Duodenal mucosa (tissue), 2 donors: ENCODE results near the gene CAB39L.

Experiments
- H3K27ac ChIP-seq: one replicate; pipeline ENCODE4 v1.7.0; 2013; ENCODE audit warnings: low read depth, low read length
- H3K27me3 ChIP-seq, 2 donors: one replicate each; pipeline ENCODE4 v1.7.0; 2013; ENCODE audit warnings: low read length in 2 of 2, control low read depth in 1 of 2; ENCODE audit not compliant: insufficient read depth in 2 of 2, control insufficient read depth in 1 of 2
- H3K36me3 ChIP-seq, 2 donors: one replicate each; pipeline ENCODE4 v1.7.0; 2013; ENCODE audit warnings: low read length in 2 of 2, control low read depth in 1 of 2; ENCODE audit not compliant: insufficient read depth in 2 of 2, control insufficient read depth in 1 of 2
- H3K4me1 ChIP-seq, 2 donors: one replicate each; pipeline ENCODE4 v1.7.0; 2013; ENCODE audit warnings: low read length in 2 of 2, control low read depth in 1 of 2; ENCODE audit not compliant: insufficient read depth in 2 of 2, control insufficient read depth in 1 of 2
- H3K4me3 ChIP-seq, 2 donors: one replicate each; pipeline ENCODE4 v1.7.0; 2013; ENCODE audit warnings: low read length in 2 of 2, low read depth in 1 of 2
- H3K9ac ChIP-seq, 2 donors: one replicate each; pipeline ENCODE4 v1.7.0; 2013; ENCODE audit warnings: low read length in 2 of 2, low read depth in 1 of 2
- H3K9me3 ChIP-seq, 2 donors: one replicate each; pipeline ENCODE4 v1.7.0; 2013; ENCODE audit warnings: low read length in 2 of 2, control low read depth in 1 of 2; ENCODE audit not compliant: control insufficient read depth in 1 of 2

The CAB39L gene

DNA sequence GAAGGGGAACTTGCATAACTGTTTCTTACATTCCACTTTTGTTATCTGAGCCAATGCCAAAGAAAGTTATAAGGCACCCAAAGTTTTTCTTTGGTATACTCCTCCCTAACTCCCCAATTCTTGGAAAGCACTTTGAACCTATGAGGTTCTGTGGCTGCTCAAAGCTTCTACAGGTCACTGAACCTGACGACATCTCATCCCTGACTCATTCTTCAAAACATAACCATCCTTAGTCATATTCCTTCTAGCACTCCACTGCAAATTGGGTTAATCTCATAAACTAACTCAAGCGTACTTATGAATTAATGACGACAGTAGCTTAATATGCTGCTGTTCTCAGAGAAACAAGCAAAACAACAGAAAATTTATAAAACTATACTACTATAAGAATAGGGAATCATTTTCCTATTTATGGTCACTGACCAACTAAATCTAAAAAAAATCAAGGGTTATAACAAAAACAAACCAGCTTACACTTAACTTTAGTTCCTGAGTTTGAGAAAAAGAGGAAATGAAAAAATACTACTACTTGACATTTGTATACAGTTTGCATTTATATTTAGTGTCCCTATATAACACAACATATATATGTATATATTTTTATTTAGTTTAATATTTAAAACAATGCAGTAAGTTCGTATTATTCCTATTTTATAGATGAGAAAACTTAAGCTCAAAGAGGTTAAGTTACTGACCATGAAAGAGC is 69.1 kb downstream of the CAB39L start:
- H3K4me1 ChIP-seq = no peaks in the 10 kb centered on the region

DNA sequence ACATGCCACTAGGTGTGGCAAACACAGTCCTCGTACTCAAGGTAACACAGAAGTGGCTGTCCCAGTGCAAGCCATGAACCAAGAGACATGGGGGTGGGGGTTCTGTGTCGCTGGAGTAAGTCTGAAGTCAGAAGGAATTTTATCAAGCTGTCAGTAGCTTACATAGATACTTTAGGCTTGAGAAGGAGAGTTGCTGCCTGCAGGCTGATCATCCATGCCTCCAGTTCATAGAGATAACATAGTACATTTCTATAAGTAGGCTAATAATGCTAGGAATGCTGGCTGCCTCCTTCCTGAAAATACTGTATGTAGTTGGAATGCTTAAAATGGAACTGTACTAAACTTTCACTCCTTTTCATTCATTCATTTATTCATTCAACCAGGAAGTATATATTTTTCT is 70.1 kb downstream of the CAB39L start:
- Histone ChIP-seq H3K9me3 (no peaks in the 10 kb centered on the region), H3K4me1 (no peaks in the 10 kb centered on the region), H3K36me3 (no peaks in the 10 kb centered on the region), H3K27me3 (no peaks in the 10 kb centered on the region), H3K27ac (no peak overlapping the region), H3K9ac (no peak overlapping the region), H3K4me3 (no peak overlapping the region)

More for the DNA sequence above, 69.1 kb downstream of the CAB39L start:
- H3K4me3 ChIP-seq = no peak overlapping the region
- H3K9me3 ChIP-seq = no peaks in the 10 kb centered on the region
- no peaks in the 10 kb centered on the region for H3K36me3 ChIP-seq
- no peak overlapping the region for H3K9ac ChIP-seq
- no peak overlapping the region for H3K27ac ChIP-seq
- no peaks in the 10 kb centered on the region for H3K27me3 ChIP-seq

DNA sequence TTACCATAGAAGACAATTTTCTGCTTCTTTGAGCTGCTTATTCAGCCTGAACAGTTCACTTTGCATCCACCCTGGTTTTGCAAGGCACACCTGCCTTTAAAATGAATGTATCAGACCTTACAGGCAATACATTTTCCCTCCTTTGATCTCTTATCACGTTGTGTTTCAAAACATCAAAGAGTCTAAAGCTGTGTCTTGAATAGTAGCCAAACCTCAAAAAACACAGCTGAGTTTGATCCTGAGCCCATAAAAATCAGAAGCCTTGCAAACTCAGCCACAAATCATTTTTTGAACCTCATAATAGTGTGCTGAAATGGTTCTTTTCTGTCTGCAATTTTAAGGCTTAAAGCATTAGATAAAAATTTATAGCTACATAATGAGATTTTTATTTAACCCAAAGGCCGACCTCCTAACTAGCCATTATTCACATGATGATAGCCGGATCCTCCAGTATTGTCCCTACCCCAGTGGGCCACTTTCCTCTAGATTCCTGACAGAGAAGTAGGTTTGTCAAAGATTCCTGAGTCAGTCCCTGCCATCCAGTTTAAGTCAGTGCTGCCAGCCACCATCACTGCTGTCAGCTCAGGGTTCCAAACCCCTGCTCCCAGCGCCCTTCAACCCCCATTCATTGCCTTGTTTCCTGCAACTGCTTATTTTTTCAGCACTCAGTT is 71.8 kb downstream of the CAB39L start:
- Histone ChIP-seq H3K27me3 (no peaks in the 10 kb centered on the region), H3K36me3 (no peaks in the 10 kb centered on the region), H3K4me3 (no peak overlapping the region), H3K4me1 (no peaks in the 10 kb centered on the region), H3K9me3 (no peaks in the 10 kb centered on the region), H3K27ac (no peak overlapping the region), H3K9ac (no peak overlapping the region)

DNA sequence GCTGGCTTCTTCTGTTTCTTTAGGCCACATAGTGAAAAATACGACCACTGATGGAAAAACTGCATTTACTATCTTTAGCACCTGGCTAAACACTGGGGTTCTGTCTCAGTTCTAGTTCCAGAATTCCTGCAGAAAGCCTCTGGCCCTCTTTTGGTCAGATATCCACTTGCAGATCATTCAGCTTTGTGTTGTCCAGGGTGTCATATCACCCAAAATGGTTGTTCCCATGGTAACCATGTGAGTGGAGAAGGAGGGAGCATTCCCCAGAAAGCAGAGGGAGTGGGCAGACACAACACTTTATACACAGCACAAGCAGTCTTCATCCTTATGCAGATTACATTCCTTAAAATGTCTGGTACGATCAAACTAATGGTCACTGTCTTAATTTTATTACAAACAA is 73.5 kb downstream of the CAB39L start:
- H3K27me3 ChIP-seq = no peaks in the 10 kb centered on the region
- H3K9ac ChIP-seq = no peak overlapping the region
- no peaks in the 10 kb centered on the region for H3K36me3 ChIP-seq
- H3K27ac ChIP-seq = no peak overlapping the region
- no peaks in the 10 kb centered on the region for H3K9me3 ChIP-seq
- no peaks in the 10 kb centered on the region for H3K4me1 ChIP-seq
- H3K4me3 ChIP-seq = no peak overlapping the region

DNA sequence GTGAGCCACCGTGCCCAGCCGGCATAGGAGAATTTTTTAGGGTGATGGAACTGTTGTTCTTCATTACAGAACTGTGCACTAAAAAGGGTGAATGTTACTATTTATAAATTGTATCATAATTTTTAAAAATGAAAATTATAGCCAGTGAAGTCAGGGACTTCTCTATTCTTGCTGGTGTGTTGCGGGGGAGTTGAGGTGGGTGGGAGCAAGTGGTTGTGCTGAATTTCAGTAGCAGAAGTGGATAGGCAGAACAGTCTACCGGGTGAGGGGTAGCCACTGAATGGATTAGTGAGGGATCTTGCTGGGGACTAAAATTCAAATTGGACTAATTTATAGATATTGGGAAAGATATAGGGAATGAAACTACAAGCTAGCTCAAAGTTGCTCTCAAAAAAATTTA is 74.0 kb downstream of the CAB39L start:
- Histone ChIP-seq H3K9ac (no peak overlapping the region), H3K9me3 (no peaks in the 10 kb centered on the region), H3K27ac (no peak overlapping the region), H3K4me3 (no peak overlapping the region), H3K4me1 (no peaks in the 10 kb centered on the region), H3K36me3 (no peaks in the 10 kb centered on the region), H3K27me3 (no peaks in the 10 kb centered on the region)

DNA sequence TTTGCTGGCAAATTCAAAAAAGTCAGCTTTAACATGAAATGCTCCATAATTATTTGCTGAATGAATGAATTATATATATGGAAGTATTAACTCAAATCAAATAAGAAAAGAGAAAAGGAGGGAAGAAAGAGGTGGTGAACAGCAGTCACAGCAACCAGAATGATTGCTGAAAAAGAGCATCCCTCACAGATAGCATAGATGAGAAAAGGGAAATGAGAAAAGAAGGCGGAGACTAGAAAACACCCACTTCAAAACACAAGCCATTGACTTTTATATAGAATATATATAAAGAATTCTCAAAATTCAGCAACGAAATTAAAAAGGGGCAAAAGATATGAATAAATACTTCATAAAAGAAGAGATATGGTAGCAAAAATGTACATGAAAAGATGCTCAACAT is 75.2 kb downstream of the CAB39L start:
- H3K27me3 ChIP-seq = no peaks in the 10 kb centered on the region
- no peaks in the 10 kb centered on the region for H3K4me1 ChIP-seq
- H3K36me3 ChIP-seq = no peaks in the 10 kb centered on the region
- H3K9ac ChIP-seq = no peak overlapping the region
- no peaks in the 10 kb centered on the region for H3K9me3 ChIP-seq
- H3K27ac ChIP-seq = no peak overlapping the region
- no peak overlapping the region for H3K4me3 ChIP-seq

DNA sequence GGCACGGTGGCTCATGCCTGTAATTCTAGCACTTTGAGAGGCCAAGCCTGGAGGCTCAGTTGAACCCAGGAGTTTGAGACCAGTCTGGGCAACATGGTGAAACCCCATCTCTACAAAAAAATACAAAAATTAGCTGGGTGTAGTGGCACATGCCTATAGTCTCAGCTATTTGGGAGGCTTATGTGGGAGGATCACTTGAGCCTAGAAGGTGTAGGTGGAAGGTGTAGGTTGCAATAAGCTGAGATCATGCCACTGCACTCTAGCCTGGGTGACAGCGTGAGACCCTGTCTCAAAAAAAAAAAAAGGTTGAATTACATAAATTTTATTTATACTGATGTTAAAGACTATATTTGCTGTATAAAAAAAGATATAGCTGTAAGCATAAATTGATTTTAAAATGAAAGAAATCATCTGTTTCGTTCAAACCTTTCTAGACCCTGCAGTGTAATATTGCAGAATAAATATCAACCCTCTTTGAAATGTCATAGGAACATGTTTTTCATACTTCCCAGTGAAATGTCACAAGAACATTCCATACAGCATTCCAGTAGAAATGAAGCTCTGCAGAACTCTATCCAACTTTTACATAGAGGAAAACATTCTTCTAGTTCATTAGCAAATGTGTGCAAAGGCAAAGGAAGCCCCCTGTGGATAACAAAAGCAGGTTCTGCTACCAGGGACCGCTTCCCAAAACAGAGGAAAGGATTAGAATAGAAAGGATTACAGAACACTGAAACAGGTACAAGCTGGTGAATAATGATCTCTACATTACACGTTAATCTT is 76.0 kb downstream of the CAB39L start:
- H3K27ac ChIP-seq = no peak overlapping the region

DNA sequence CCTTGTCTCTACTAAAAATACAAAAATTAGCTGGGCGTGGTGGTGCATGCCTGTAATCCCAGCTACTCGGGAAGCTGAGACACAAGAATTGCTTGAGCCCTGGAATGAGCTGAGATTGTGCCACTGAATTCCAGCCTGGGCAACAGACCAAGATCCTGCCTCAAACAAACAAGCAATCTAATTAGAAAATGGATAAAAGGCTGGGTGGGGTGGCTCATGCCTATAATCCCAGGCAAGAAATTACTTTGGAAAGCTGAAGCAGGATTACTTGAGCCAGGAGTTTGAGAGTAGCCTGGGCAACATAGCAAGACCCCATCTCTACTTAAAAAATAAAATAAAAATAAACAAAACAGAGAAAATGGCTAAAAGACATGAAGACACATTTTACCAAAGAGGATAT is 77.0 kb downstream of the CAB39L start:
- H3K27me3 ChIP-seq = no peaks in the 10 kb centered on the region
- no peaks in the 10 kb centered on the region for H3K36me3 ChIP-seq
- H3K27ac ChIP-seq = no peak overlapping the region
- H3K9me3 ChIP-seq = no peaks in the 10 kb centered on the region
- no peak overlapping the region for H3K9ac ChIP-seq
- H3K4me3 ChIP-seq = no peak overlapping the region
- H3K4me1 ChIP-seq = no peaks in the 10 kb centered on the region

More for the DNA sequence above, 76.0 kb downstream of the CAB39L start:
- no peaks in the 10 kb centered on the region for H3K27me3 ChIP-seq
- no peaks in the 10 kb centered on the region for H3K36me3 ChIP-seq
- no peaks in the 10 kb centered on the region for H3K9me3 ChIP-seq
- H3K4me3 ChIP-seq = no peak overlapping the region
- H3K9ac ChIP-seq = no peak overlapping the region
- H3K4me1 ChIP-seq = no peaks in the 10 kb centered on the region

DNA sequence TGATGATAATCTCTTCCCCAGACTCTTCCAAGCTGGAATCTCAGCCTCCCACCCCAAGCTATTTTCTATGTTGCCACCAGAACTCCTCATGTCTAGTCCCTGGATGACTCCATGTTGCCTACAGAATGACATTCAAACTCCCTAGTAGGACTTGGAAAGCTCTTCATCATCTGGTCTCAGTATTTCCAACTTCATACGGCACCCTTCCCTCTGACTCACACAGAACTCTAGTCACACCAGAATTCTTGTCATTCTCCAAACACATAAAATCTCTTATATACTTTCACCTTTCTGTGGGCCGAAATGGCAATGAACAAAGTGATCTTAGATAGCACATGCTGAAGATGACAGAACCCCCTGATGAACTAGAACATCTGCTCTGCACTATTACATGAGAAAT is 86.2 kb downstream of the CAB39L start:
- H3K9ac ChIP-seq = no peak overlapping the region
- no peak overlapping the region for H3K4me3 ChIP-seq
- no peaks in the 10 kb centered on the region for H3K36me3 ChIP-seq
- no peaks in the 10 kb centered on the region for H3K27me3 ChIP-seq
- no peak overlapping the region for H3K27ac ChIP-seq
- H3K9me3 ChIP-seq = peaks cover 0 to 9% of the 10 kb centered on the region in 2 donors
- H3K4me1 ChIP-seq = no peaks in the 10 kb centered on the region

DNA sequence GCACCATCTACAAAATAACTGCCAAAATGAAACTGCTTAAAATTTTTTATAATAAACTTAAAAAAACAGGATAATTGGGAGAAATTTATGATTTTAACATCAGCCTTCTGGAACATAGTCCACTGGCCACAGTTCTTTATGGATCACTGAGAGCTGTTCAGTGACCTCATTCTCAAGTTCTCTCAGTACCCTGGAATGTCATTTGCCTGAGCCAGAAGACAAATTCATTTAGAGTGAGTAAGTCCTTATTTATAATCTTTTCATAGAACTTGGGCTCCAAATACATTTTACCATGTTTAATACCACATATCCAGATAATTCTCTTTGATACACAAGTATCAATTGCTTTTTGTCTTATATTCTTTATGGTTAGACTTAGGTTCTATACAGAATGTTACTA is 87.6 kb downstream of the CAB39L start:
- Histone ChIP-seq H3K4me1 (no peaks in the 10 kb centered on the region), H3K4me3 (no peak overlapping the region), H3K9me3 (peaks cover 0 to 9% of the 10 kb centered on the region in 2 donors), H3K36me3 (no peaks in the 10 kb centered on the region), H3K27me3 (no peaks in the 10 kb centered on the region), H3K9ac (no peak overlapping the region), H3K27ac (no peak overlapping the region)
